GM12875 (cell line): ENCODE data around the gene CSRNP3.
"Not testable (repeated sequence)": the region's sequence is repeated elsewhere in the genome, so short reads cannot be mapped to it uniquely, and the experiment has no call there.

Experiments
- H3K4me3 ChIP-seq: one replicate; pipeline ENCODE4 v1.5.1; 2011; ENCODE audit warnings: low read depth, low read length, control low read depth
- TF ChIP-seq, protein P1 (sequence below): IDR thresholded peaks from 2 replicates; pipeline ENCODE4 v1.5.1; 2011; ENCODE audit warnings: low read depth, mild to moderate bottlenecking, control low read depth, inconsistent platforms, low read length, moderate library complexity, borderline replicate concordance; ENCODE audit not compliant: insufficient read depth

CSRNP3 gene

GRCh38 chr2:165648801-165649200, 179.3 kb downstream of the CSRNP3 start:
- no peak overlapping the region for H3K4me3 ChIP-seq
- TF ChIP-seq, protein P1, sequence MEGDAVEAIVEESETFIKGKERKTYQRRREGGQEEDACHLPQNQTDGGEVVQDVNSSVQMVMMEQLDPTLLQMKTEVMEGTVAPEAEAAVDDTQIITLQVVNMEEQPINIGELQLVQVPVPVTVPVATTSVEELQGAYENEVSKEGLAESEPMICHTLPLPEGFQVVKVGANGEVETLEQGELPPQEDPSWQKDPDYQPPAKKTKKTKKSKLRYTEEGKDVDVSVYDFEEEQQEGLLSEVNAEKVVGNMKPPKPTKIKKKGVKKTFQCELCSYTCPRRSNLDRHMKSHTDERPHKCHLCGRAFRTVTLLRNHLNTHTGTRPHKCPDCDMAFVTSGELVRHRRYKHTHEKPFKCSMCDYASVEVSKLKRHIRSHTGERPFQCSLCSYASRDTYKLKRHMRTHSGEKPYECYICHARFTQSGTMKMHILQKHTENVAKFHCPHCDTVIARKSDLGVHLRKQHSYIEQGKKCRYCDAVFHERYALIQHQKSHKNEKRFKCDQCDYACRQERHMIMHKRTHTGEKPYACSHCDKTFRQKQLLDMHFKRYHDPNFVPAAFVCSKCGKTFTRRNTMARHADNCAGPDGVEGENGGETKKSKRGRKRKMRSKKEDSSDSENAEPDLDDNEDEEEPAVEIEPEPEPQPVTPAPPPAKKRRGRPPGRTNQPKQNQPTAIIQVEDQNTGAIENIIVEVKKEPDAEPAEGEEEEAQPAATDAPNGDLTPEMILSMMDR = no peak

DNA sequence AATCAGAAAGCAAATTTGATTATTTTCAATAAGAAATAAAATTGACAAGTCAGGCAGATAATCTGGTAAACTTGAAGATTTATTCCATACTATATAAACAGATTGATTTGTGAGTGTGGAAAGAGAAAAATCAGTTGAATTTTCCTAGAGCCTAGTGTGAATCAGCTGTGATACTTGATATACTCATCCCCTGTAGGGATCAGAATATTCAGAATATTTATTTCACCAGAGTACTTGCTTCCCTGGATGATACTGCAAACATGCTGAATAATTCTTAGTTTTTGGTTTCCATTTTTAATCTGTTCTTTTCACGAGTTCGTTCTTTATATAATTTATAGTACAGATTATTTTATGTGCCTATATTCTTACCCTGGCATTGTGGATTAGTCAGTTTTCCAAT, 181.7 kb downstream of the CSRNP3 start:
- TF ChIP-seq, protein P1 = no peak
- no peak overlapping the region for H3K4me3 ChIP-seq

GRCh38 chr2:165655661-165656060, 186.2 kb downstream of the CSRNP3 start:
- no peak overlapping the region for H3K4me3 ChIP-seq
- TF ChIP-seq, protein P1 = no peak

DNA sequence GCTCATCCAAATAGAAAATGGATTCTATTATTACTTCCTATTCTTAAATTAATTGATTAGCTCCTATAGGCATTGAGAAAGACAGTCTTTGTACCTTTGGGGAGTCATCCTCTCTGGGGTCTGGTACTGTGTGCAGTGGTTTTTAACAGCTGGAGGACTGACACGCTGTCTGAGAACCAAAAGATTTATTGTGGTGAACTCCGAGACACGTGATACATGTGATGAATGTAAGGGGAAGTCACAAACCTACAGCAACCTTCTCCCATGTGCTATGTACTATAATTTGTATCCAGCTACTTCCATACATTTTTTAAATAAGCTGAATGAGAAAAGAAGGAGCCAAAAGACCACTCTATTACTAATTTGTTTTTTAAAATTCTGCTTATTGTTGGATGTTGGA, 190.9 kb downstream of the CSRNP3 start:
- H3K4me3 ChIP-seq = no peak overlapping the region
- TF ChIP-seq, protein P1 = no peak

DNA sequence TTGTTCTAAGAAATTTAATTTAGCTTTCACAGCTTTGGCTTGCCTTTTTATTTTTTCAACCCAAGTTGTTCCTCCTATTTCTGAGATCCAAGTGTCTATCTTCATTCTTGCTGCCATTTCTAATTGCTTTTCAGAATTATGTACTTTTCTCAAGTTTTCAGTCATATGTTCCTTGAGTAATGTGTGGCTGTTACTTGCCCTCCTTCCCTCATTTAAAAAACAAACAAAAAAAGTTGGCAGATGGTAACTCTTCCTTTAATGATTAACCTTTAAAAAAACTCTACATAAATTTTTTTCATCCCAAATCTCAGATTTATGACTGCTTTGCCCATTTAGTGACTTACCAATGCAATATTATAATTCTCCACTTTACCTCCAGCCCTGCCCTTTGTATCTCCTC, 193.2 kb downstream of the CSRNP3 start:
- TF ChIP-seq, protein P1 = no peak
- no peak overlapping the region for H3K4me3 ChIP-seq

DNA sequence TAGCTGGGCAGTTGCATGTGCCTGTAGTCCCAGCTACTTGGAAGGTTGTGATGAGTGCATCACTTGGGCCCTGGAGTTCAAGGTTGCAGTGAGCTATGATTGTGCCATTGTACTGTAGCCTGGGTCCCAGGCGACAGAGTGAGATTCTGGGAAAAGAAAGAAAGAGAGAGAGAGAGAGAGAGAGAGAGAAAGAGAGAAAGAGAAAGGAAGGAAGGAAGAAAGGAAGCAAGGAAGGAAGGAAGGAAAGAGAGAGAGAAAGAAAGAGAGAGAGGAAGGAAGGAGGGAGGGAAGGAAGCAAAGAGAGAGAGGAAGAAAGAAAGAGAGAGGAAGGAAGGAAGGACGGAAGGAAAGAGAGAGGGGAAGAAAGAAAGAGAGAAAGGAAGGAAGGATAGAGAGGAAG, 196.1 kb downstream of the CSRNP3 start:
- no peak overlapping the region for H3K4me3 ChIP-seq
- TF ChIP-seq, protein P1 = no peak

GRCh38 chr2:165666073-165666472, 196.6 kb downstream of the CSRNP3 start:
- H3K4me3 ChIP-seq = not testable (repeated sequence)

DNA sequence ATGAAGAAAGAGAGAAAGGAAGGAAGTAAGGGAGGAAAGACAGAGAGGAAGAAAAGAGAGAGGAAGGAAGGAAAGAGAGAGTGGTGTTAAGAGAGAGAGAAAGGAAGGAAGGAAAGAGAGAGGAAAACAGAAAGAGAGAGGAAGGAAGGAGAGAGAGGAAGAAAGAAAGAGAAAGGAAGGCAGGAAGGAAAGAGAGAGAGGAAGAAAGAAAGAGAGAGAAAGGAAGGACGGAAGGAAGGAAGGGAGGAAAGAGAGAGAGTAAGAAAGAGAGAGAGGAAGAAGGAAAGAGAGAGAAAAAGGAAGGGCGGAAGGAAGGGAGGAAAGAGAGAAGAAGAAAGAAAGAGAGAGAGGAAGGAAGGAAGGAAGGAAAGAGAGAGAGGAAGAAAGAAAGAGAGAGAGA, 197.1 kb downstream of the CSRNP3 start:
- H3K4me3 ChIP-seq = no peak overlapping the region
- TF ChIP-seq, protein P1 = no peak
